Colonic mucosa (tissue), 4 donors: ENCODE results near the gene LAPTM5. TPM values are rescaled to one million over a fixed set of nuclear protein-coding genes. Genes with fewer than 3 reads are reported as not detected.

Source experiments
- DNase-seq: peaks from one replicate; pipeline ENCODE4 v3.0.0-alpha.2; 2020
- H3K27ac ChIP-seq: fragments of 200-600 bp; one replicate; pipeline ENCODE4 v1.8.0; 2021
- H3K27me3 ChIP-seq: fragments of 200-600 bp; one replicate; pipeline ENCODE4 v1.8.0; 2021
- H3K36me3 ChIP-seq: fragments of 200-600 bp; one replicate; pipeline ENCODE4 v1.8.0; 2021
- H3K4me1 ChIP-seq: fragments of 200-600 bp; one replicate; pipeline ENCODE4 v1.8.0; 2021; ENCODE audit warnings: mild to moderate bottlenecking
- H3K4me3 ChIP-seq: fragments of 200-600 bp; one replicate; pipeline ENCODE4 v1.8.0; 2021
- H3K9ac ChIP-seq, 2 donors: one replicate each; pipeline ENCODE4 v1.7.0; 2013; ENCODE audit warnings: control low read depth in 2 of 2, low read depth in 2 of 2, low read length in 2 of 2
- H3K9me3 ChIP-seq: fragments of 200-600 bp; one replicate; pipeline ENCODE4 v1.8.0; 2021
- intact Hi-C: fragments of 100-400 bp; cut with DNase I; formaldehyde crosslinking; loops from one replicate; pipeline ENCODE4 v1.14.1; 2022
- total RNA-seq, 2 donors: library from RNA; stranded (reverse); fragmentation: NEBNext Ultra II Directional in 1 of 2; extraction: Animal tissue kit (Norgen Biotek cat#: 25700) in 1 of 2; gene quantifications; one replicate each; pipeline ENCODE4 v1.2.1, GENCODE V29; 2021
- TF ChIP-seq, protein P1 (sequence below): fragments of 200-600 bp; IDR thresholded peaks from one replicate; pipeline ENCODE4 v1.8.0; 2022; ENCODE audit warnings: antibody characterized with exemption, mild to moderate bottlenecking
- donor health status: healthy.
- donor health status: DM: no; HTN: no; CAD: no.
- donor health status: DM: no; HTN: no; CAD: no.

Gene LAPTM5
- total RNA-seq, 2 donors from 2014 or later = 15.8 to 41.0 TPM

DNA sequence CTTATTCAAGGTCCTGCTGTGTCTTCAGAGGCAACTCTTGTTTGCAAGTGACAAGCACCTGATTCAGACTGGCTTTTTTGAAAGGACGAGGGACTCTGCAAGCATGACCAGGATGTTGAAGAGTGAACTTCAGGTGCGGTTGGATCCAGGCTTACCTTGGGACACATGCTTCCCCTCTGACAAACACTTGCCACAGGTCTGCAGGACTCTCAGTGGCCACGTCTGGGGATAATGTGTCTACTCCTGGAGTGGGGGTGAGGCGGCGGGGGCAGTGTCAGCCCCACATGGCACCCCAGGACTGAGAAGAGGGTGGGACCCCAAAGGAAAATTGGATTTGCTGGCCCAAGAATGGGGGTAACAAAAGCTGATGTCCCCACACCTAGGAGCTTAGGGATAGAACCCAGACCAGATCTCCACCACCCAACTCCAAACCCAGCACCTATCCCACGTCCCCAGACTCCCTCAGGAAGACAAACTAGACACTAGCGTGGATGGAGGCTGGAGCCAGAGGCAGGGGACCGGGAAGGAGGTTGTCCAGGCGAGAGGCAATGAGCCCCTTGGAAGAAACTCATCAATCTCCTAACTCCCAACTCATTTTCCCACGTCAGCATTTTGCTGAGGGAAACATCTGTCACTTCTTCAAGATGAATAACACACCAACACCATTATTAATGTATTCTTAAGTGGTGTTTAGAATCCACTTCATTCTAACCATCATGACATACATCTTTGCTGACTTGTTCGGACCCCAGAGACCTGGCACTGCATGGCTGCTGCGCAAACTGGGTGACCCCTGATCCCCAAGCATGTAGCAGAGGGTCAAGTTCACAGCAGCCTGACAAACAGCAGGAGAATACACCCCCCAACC is 32.0 kb upstream of the LAPTM5 start:
- Histone ChIP-seq H3K27ac (no peak overlapping the region), H3K36me3 (no peaks in the 10 kb centered on the region), H3K4me1 (no peaks in the 10 kb centered on the region), H3K9me3 (no peaks in the 10 kb centered on the region), H3K27me3 (no peaks in the 10 kb centered on the region), H3K4me3 (no peak overlapping the region), H3K9ac (no peak overlapping the region)
- DNase-seq = no peak
- intact Hi-C loops = no loop called here
- TF ChIP-seq, protein P1, sequence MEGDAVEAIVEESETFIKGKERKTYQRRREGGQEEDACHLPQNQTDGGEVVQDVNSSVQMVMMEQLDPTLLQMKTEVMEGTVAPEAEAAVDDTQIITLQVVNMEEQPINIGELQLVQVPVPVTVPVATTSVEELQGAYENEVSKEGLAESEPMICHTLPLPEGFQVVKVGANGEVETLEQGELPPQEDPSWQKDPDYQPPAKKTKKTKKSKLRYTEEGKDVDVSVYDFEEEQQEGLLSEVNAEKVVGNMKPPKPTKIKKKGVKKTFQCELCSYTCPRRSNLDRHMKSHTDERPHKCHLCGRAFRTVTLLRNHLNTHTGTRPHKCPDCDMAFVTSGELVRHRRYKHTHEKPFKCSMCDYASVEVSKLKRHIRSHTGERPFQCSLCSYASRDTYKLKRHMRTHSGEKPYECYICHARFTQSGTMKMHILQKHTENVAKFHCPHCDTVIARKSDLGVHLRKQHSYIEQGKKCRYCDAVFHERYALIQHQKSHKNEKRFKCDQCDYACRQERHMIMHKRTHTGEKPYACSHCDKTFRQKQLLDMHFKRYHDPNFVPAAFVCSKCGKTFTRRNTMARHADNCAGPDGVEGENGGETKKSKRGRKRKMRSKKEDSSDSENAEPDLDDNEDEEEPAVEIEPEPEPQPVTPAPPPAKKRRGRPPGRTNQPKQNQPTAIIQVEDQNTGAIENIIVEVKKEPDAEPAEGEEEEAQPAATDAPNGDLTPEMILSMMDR = no peak

DNA sequence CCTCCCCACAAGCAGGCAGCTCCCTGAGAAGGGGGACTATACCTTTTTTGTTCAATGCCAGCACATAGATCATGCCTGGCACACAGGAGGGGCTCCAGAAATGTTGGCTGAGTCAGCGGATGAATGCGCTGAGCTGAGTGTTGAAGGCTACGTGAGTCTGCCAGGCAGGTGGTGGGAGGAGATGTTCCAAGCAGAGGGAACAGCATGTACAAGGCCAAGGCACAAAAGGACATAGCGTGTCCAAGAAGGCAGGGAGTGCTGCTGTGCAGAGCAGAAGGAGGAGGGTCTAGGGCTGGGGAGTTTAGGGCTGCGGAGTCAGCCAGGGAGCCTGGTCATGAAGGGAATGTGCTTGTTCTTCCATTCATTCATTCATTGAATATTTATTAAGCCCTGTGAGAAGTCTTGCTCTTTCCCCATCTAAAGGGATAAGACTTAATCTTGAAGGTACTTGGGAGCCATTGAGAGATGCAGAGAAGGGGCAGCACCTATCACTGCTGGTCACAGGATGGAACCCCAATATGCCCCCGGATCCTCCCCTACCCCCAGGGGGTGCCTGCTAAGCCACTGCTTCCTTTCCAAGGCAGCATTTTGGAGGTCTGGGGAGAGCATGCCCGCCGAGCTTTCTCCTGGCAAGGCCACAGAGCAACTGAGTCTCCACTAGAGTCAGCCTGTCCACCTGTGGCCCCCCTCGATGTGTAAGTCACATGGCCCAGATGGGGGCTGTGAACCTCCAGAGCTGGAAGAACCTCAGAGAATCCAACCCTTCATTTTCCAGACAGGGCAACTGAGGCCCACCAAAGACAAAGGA is 31.2 kb upstream of the LAPTM5 start:
- H3K4me1 ChIP-seq = no peaks in the 10 kb centered on the region
- DNase-seq = no peak
- TF ChIP-seq, protein P1 = no peak
- H3K27me3 ChIP-seq = no peaks in the 10 kb centered on the region
- H3K9ac ChIP-seq = no peak overlapping the region
- no peak overlapping the region for H3K4me3 ChIP-seq
- no peak overlapping the region for H3K27ac ChIP-seq
- no peaks in the 10 kb centered on the region for H3K36me3 ChIP-seq
- H3K9me3 ChIP-seq = no peaks in the 10 kb centered on the region
- intact Hi-C loops = no loop called here

DNA sequence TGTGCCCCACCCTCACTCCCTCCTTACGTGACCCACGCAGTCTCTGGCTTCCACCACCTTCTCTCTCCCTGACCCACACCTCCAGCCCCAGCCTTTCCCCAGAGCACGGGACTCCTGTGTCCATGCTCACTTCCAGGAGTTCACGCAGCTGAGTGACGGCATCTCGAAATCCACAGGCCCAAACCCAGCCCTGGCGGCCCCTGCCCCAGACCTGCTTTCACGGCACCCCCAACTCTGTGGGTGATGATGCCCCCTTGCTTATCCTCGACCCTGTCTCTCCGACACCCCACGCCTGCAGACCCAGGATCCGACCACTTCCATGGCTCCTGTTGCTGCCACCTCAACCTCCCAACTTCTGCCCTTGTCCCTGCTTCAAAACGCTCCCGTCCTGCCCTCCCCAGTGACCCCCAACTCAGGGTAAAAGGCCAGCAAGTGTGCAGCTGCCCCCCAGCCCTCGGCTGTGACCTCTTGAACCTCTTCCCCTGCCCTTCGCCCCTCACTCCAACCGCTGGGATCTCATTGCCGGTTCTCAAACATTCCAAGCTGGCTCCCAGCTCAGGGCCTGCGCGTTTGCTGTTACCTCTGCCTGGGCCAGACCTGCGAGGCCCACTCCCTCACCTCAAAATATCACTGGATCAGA is 30.4 kb upstream of the LAPTM5 start:
- Histone ChIP-seq H3K36me3 (no peaks in the 10 kb centered on the region), H3K9me3 (no peaks in the 10 kb centered on the region), H3K27ac (no peak overlapping the region), H3K27me3 (no peaks in the 10 kb centered on the region), H3K9ac (no peak overlapping the region), H3K4me3 (no peak overlapping the region), H3K4me1 (no peaks in the 10 kb centered on the region)
- intact Hi-C loops = no loop called here
- no peak for DNase-seq
- TF ChIP-seq, protein P1 = no peak

DNA sequence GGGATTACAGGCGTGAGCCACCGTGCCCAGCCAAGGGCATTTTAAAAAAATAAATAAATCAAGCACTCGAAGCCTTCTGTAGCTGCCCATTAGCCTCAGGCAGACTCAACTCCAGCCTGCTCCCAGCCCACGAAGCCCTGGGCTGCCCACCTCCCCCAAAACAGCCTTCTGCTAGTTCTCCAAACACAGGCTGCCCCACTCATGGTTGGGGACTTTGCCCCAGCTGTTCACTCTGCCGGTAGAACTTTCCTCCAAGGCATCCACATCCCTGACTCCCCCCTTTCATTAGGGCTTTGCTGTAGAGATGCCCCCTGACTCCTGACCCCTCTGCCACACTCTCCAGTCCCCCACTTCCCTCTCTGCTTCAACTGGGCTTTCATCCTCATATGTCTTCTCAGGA is 29.7 kb upstream of the LAPTM5 start:
- Histone ChIP-seq H3K4me3 (no peak overlapping the region), H3K27me3 (no peaks in the 10 kb centered on the region), H3K9me3 (no peaks in the 10 kb centered on the region), H3K36me3 (no peaks in the 10 kb centered on the region), H3K4me1 (no peaks in the 10 kb centered on the region), H3K27ac (no peak overlapping the region), H3K9ac (no peak overlapping the region)
- intact Hi-C loops = no loop called here
- TF ChIP-seq, protein P1 = no peak
- DNase-seq = no peak

DNA sequence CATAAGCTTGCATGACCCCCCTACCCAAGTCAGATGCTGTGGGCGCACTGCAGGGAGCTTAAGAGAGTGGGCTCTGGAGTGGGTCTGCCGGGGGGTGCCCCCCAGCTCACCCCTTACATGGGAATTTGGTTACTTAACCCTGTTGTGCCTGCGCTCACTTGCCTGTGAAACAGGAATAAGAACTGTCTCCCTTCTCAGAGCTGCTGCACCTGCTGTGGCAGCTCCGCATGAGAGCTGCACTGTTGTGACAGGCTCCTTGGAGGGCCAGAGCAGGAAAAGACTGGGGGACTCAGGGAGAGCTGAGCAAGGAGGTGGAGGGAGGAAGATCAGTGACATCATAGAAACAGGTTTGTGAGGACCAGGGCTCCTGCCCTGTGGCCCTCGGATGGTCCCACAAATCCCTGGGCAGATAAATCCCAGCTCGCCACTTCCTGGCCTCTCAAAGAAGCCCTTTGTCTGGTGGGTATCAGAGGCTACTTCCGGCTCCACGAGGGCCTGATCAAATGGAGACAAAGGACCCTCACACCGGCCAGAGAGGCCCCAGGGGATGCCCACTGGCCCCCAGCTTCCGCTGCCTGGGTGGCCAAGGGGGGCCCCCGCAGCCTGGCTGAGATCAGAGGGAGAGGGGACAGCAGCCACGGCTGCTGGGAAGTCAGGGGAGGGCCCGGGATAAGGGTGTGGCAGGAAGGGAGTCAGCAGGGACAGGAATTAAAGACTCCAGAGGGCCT is 28.9 kb upstream of the LAPTM5 start:
- H3K27ac ChIP-seq = no peak overlapping the region
- intact Hi-C loops = no loop called here
- H3K9me3 ChIP-seq = no peaks in the 10 kb centered on the region
- H3K4me1 ChIP-seq = no peaks in the 10 kb centered on the region
- no peaks in the 10 kb centered on the region for H3K36me3 ChIP-seq
- H3K9ac ChIP-seq = no peak overlapping the region
- TF ChIP-seq, protein P1 = no peak
- no peak for DNase-seq
- no peaks in the 10 kb centered on the region for H3K27me3 ChIP-seq
- no peak overlapping the region for H3K4me3 ChIP-seq
